Stimulated activated effector memory CD8-positive, alpha-beta T cell treated with anti-CD3 and anti-CD28 coated beads, Interleukin-12 subunit alpha, Interleukin-12 subunit beta, amount 100 ng/mL, for 72 hours (primary cell): ENCODE data around the gene FITM1.

Experiments
- ATAC-seq: fragments of 150-1000 bp; cut with Tn5 transposase; 2 replicates; pipeline ENCODE4 v1.10.0; 2021
- DNase-seq, 2 donors: peaks; one replicate each; pipeline ENCODE4 v3.0.0; 2021 to 2022; ENCODE audit warnings: low spot score in 2 of 2
- H3K27ac Mint-ChIP-seq: one replicate; pipeline ENCODE4 v1.8.0; 2022; ENCODE audit warnings: mild to moderate bottlenecking, mixed read lengths
- H3K36me3 Mint-ChIP-seq: one replicate; pipeline ENCODE4 v1.8.0; 2022; ENCODE audit warnings: mild to moderate bottlenecking, mixed read lengths
- H3K4me1 Mint-ChIP-seq: one replicate; pipeline ENCODE4 v1.8.0; 2022; ENCODE audit warnings: mixed read lengths
- H3K4me3 Mint-ChIP-seq: one replicate; pipeline ENCODE4 v1.8.0; 2022; ENCODE audit warnings: mild to moderate bottlenecking, mixed read lengths
- H3K9me3 Mint-ChIP-seq: one replicate; pipeline ENCODE4 v1.8.0; 2022; ENCODE audit warnings: mixed read lengths

The FITM1 gene, protein sequence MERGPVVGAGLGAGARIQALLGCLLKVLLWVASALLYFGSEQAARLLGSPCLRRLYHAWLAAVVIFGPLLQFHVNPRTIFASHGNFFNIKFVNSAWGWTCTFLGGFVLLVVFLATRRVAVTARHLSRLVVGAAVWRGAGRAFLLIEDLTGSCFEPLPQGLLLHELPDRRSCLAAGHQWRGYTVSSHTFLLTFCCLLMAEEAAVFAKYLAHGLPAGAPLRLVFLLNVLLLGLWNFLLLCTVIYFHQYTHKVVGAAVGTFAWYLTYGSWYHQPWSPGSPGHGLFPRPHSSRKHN

DNA sequence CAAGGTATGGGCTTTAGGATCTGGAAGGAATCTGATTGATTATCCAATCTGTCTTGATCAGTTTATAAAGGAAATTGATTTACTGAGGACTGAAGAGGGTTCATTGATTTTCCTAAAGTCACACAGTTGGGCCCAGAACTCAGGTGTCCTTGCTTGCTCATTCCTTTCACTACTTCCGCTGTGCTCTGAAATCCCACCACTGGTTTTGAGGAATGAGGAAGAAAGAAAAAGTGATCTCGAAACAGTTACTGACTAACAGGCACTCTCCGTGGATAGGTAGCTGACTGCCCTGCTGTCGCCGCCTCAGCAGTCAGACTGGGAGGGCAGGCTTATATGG, at the start of gene FITM1:
Gene FITM1 (plus strand): TSS at position 280 of the 337 bp plus-strand sequence. CDS start 905 bp downstream, outside the sequence.
- DNase-seq (no peak), ATAC-seq (no peak)
- no peaks in the 10 kb centered on the region for H3K36me3 Mint-ChIP-seq
- no peak within 1 kb of the TSS for H3K27ac Mint-ChIP-seq
- H3K4me1 Mint-ChIP-seq, result peaks cover 20% of the 10 kb centered on the region
- no peaks in the 10 kb centered on the region for H3K9me3 Mint-ChIP-seq
- no peak within 1 kb of the TSS for H3K4me3 Mint-ChIP-seq

DNA sequence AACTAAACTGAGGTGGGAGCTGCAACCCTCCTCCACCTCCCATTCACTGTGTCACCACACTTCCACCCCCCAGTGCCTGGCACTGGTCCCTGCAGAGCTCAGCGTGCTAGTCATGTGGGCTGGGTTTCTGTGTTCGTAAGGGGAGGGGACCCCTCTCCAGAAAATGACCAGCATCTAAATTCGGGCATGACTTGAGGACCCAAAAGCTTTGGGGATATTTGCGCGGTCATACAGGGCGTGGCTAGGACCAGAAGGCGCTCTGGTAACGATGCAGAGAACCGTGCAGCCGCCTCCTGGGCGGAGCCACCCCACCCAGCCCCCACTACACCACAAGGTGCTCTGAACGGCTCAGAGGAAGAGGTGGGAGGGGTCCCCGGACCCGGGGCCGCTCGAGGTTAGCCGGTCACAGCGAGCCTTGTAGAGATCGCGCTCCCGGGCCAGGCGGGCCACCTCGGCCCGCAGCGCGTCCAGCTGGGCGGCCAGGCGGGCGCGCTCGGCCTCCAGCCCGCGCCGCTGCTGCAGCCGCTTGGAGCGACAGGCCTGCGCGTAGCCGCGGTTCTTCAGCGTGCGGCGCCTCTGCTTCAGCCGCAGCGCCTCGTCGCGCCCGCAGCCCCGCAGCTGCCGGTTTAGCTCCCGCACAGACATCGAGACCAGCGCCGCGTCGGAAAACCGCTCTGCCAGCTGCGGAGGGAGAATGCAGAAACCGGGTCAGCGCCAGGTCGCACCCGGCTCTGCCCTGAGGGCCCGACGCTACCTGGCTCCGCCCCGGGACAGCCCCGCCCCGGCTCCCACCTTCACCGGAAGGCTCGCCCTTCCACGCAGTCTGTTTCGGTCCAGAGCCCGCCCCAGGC, 49.3 kb upstream of the FITM1 start:
- Mint-ChIP-seq H3K36me3 (peaks cover 11% of the 10 kb centered on the region), H3K9me3 (no peaks in the 10 kb centered on the region), H3K4me1 (peaks cover 29% of the 10 kb centered on the region), H3K4me3 (peak overlapping the region; percentile 78), H3K27ac (no peak overlapping the region)
- DNase-seq, result peak; percentile 53 to 88
- ATAC-seq, result peak; percentile 94

DNA sequence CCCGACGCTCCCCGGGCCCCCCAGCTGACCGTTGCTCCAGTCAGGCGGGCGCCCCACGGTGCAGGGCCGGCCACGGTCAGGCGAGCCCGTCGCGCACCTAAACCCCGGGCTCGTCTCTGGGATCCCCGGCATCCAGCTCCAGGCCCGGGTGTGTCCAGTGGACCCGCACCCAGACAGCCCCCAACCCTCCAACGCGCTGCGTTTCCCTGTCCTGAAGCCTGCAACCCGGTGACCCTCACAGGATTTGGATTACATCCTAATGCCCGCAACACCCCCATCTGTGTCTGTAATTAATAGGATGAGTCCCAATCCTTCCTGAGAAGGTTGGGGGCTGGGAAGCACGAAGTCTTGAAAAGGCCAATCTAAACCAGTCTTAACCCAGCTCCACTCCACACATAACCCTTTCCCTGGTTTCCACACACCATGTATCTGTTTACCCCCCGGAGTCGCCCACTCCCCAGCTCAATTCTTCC, 48.7 kb upstream of the FITM1 start:
- Mint-ChIP-seq H3K4me1 (peaks cover 23% of the 10 kb centered on the region), H3K36me3 (peaks cover 11% of the 10 kb centered on the region), H3K27ac (peak overlapping the region; percentile 59), H3K9me3 (no peaks in the 10 kb centered on the region), H3K4me3 (peak overlapping the region; percentile 78)
- DNase-seq, result no peak
- no peak for ATAC-seq

DNA sequence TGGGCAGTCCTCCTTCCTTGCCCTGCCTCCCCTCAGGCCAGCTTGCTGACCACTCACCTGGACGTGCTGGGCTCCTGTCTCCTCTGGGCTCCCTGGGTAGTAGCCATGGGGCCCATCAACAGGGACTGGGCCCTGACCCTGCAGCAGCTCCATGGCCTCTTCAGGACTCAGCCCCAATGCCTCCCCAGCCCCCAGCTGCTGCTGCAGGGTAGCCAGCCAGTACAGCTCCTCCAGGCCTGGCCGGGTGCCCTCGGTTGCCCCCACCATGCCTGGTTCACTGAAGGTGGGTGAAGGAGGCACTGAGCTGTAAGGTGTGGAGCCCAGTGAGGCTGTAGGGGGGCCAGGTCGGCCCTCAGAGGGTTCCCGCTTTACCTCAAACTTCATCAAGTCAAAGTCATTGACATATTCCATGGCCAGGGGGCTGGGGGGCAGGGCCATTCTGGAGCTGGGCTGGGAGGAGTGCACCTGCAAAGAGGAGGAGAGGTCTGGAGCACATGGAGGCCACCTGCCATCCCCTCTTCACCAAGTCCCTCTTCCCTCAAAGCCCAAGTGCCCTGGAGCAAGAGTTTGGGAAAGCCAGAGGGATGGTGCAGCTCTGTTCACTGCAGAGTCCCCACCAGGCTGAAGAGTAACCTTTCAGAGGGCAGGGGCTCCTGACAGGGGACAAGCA, 47.9 kb upstream of the FITM1 start:
- H3K4me1 Mint-ChIP-seq, result peaks cover 23% of the 10 kb centered on the region
- peak overlapping the region; percentile 59 for H3K27ac Mint-ChIP-seq
- H3K9me3 Mint-ChIP-seq, result no peaks in the 10 kb centered on the region
- DNase-seq (no peak), ATAC-seq (no peak)
- peak overlapping the region; percentile 78 for H3K4me3 Mint-ChIP-seq
- peaks cover 11% of the 10 kb centered on the region for H3K36me3 Mint-ChIP-seq

DNA sequence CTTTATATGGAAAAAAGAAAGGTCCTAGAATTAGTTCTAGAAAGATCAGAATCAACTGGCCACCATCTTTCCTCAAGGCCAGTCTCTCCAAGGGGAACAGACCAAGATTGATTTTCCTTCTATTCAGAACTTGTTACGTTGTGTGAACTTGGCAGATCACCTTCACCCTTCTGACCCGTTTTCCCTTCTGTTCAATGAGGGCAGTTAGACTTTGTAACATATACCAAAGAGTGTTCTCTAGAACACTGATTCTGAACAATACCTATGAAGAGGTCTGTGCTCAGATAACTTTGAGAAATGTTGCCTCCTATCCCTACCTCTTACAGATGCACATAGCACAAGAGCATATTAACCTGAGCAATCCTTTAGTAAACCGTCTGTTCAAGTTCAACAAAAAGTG, 47.0 kb upstream of the FITM1 start:
- Mint-ChIP-seq H3K9me3 (no peaks in the 10 kb centered on the region), H3K4me3 (no peak overlapping the region), H3K36me3 (peaks cover 11% of the 10 kb centered on the region), H3K27ac (no peak overlapping the region), H3K4me1 (peaks cover 23% of the 10 kb centered on the region)
- no peak for DNase-seq
- no peak for ATAC-seq

DNA sequence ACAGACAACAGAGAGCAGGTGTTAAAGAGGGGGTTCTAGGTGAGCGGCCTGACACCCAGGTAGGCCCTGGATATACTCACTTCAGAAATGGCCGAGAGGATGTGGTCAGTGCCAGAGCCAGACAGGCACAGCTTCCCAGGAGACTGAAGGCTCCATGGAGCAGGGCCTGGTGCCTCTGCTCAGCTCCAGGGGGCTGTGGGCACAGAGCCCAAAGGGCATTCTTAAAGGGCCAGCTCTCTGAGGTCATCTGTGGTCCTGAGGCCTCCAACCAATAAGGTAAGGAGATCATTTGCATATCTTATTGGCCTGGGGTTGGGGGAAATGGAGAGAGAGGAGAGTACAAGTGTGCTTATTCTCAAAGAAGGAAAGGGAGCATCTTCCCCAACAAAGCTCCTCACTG, 46.0 kb upstream of the FITM1 start:
- H3K27ac Mint-ChIP-seq, result no peak overlapping the region
- H3K4me1 Mint-ChIP-seq, result peaks cover 23% of the 10 kb centered on the region
- H3K4me3 Mint-ChIP-seq, result no peak overlapping the region
- no peaks in the 10 kb centered on the region for H3K9me3 Mint-ChIP-seq
- DNase-seq, result no peak
- H3K36me3 Mint-ChIP-seq, result peaks cover 8% of the 10 kb centered on the region
- no peak for ATAC-seq

DNA sequence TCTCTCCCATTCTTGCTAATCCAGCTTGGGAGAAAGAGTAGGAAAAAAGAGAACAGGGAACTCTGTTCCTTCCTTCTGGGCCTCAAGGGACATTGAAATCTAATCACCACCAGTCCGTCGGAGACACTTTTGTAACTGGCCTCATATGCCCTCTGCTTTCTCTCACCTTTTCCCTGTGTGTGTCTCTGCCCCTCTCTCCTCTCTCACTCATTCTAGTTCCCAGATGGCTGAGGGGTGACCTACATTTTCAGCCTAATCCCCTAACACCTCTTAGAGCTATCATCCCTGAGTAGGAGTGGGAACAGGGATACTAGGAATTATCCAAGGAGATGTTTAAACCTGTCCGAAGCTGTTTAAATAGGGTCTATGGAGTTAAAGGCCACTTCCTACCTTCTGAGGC, 45.2 kb upstream of the FITM1 start:
- Mint-ChIP-seq H3K4me3 (no peak overlapping the region), H3K27ac (no peak overlapping the region), H3K9me3 (no peaks in the 10 kb centered on the region), H3K36me3 (peaks cover 6% of the 10 kb centered on the region), H3K4me1 (peaks cover 17% of the 10 kb centered on the region)
- DNase-seq, result no peak
- ATAC-seq, result no peak

DNA sequence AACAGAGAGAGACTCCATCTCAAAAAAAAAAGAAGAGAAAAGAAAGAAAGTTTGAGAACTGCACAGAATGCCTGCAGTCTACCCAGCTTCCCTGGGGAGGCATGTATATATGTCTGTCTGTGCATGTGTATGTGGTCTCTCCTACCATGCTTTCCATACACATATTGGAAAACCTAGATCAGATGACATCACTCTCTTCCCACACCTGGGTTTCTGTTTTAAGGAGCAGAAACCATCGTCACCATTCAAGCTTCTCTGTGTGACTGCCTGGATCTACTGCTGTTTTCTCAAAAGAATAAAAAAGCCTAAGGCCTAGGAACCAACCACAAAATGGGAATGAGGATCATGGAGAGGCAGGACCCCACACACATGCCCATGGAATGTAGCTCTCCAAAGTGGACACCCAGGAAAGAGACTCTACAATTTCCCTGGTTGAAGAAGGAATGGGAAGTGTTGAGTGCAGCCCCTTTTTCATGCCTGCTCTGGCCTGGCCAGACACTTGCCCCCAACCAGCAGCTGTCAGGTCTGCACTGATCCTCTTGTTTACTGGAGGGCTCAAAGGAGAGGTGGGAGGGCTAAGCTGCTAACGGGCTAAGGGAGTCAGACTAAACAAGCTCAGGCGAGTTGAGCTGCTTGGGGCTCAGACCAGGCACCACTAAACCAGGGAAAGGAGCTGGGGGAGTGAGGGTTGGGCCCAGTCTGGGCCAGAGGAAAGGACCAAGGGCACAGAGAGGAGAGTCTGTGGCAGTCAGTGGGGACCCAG, 44.1 kb upstream of the FITM1 start:
- no peak for DNase-seq
- Mint-ChIP-seq H3K4me3 (no peak overlapping the region), H3K36me3 (peaks cover 6% of the 10 kb centered on the region), H3K9me3 (no peaks in the 10 kb centered on the region), H3K27ac (peak overlapping the region; percentile 0), H3K4me1 (peaks cover 15% of the 10 kb centered on the region)
- no peak for ATAC-seq

DNA sequence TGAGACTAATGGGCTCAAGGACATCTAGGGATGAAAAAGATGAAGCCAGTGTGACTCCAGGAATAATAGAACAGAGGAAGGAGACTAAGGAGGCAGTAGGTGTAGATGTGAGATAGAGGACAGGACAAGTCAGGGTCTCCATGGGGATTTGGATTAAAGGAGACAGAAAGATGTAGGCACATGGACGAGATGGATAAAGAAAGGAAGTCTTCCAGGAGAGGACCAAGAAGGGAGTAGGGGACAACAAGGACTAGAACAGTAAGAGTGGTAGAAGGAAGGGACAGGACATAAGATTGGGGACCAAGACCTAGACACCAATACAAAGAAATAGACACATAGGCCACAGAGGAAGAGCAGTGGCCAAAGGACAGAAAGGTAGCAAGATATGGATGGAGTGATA, 43.5 kb upstream of the FITM1 start:
- no peak for DNase-seq
- peaks cover 4% of the 10 kb centered on the region for H3K36me3 Mint-ChIP-seq
- no peak for ATAC-seq
- no peak overlapping the region for H3K4me3 Mint-ChIP-seq
- no peaks in the 10 kb centered on the region for H3K9me3 Mint-ChIP-seq
- peak overlapping the region; percentile 0 for H3K27ac Mint-ChIP-seq
- H3K4me1 Mint-ChIP-seq, result peaks cover 11% of the 10 kb centered on the region

DNA sequence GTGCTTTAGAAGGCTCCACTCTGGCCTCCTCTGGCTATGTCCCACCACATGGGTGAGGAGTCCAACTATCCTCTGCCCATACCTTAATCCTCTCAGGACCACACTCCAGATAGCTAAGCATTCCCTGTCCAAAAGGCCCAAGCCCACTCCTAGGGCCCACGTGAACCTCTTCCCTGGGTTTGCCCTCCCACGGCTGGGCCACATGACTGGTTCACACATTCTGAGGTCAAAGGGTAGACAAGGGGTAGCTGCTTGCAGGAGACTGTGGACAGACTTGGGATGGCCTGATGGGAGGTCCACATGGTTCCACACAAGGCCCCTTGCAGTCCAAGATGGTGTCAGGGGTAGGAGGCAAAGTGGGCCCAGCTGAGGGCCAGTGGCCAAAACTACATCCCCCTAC, 42.4 kb upstream of the FITM1 start:
- no peak for DNase-seq
- H3K4me3 Mint-ChIP-seq, result no peak overlapping the region
- ATAC-seq, result no peak
- no peaks in the 10 kb centered on the region for H3K9me3 Mint-ChIP-seq
- H3K36me3 Mint-ChIP-seq, result no peaks in the 10 kb centered on the region
- H3K4me1 Mint-ChIP-seq, result peaks cover 9% of the 10 kb centered on the region
- H3K27ac Mint-ChIP-seq, result no peak overlapping the region

DNA sequence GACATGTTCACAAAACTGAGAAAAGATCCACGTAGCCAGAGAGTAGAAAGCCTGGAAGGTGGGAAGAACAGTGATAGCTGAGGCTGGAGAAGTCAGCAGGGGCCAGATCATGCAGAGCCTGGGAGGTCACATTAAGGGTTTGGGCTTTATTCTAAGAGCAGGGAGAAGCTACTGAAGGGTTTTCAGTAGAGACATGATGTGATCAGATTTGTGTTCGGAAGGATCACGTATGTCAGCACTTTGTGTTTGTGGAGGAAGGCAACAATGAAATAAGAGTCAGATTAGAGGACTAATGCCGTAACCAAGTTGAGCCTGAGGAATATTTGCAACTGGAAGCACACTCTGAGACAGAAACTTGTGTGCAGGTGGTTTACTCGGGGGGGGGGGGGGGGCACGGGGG, 40.6 kb upstream of the FITM1 start:
- Mint-ChIP-seq H3K4me3 (no peak overlapping the region), H3K36me3 (peaks cover 7% of the 10 kb centered on the region), H3K9me3 (no peaks in the 10 kb centered on the region), H3K4me1 (peaks cover 19% of the 10 kb centered on the region), H3K27ac (peak overlapping the region; percentile 6)
- ATAC-seq, result no peak
- no peak for DNase-seq

DNA sequence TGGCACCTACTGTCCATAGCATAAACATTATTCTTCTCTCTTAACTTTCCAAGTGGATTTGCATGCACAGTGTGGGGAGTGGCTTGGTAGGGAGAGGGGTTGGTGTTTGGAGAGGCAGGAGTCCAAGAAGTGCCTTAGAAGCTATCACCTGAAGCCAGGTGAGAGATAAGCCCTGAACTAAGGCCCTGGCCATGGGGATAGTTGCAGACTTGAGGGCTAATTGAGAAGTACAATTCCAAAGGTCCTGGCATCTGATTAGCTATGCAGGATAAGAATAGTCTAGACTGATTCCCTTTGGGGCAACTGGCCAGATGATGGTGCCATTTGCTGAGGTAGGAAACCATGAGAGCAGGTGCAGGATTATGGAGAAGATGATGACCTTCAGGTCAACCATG, 38.4 kb upstream of the FITM1 start:
- no peaks in the 10 kb centered on the region for H3K9me3 Mint-ChIP-seq
- DNase-seq (no peak), ATAC-seq (no peak)
- H3K36me3 Mint-ChIP-seq, result peaks cover 29% of the 10 kb centered on the region
- H3K4me1 Mint-ChIP-seq, result peaks cover 39% of the 10 kb centered on the region
- no peak overlapping the region for H3K27ac Mint-ChIP-seq
- H3K4me3 Mint-ChIP-seq, result peak overlapping the region; percentile 95

DNA sequence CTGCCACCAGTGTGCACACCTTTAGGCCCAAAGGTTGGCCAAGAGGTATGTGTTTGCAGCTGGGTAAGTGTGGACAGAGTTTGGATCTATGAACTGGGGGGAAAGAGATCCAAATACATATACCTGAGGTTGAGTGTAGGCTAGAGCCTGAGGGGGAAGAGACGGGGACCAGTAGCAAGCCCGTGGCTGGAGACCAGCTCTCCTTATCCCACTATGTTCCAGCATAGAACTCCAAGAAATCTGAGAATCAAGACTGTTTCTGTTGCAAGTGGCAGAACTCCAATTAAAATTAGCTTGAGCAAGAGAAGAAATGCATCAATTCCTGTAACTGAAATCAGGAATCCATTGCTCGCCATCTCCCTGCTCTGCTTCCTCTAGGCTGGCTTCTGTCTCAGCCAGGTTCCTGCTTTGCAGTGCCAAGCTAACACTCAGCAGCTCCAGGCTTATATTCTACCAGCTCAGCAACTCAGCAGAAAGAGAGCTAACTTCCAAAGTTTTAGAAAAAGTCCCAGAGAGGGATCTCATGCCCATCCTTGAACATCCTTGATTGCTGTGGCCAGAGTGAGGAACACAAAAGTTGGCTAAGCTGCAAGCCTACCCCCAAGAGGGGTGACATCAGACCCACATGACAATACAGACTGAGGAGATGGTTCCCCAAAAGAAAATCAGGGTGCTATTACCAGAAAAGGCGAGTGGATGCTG, 37.8 kb upstream of the FITM1 start:
- peaks cover 39% of the 10 kb centered on the region for H3K4me1 Mint-ChIP-seq
- H3K4me3 Mint-ChIP-seq, result peak overlapping the region; percentile 95
- H3K9me3 Mint-ChIP-seq, result no peaks in the 10 kb centered on the region
- H3K27ac Mint-ChIP-seq, result peak overlapping the region; percentile 98
- peaks cover 35% of the 10 kb centered on the region for H3K36me3 Mint-ChIP-seq
- DNase-seq (no peak), ATAC-seq (no peak)

DNA sequence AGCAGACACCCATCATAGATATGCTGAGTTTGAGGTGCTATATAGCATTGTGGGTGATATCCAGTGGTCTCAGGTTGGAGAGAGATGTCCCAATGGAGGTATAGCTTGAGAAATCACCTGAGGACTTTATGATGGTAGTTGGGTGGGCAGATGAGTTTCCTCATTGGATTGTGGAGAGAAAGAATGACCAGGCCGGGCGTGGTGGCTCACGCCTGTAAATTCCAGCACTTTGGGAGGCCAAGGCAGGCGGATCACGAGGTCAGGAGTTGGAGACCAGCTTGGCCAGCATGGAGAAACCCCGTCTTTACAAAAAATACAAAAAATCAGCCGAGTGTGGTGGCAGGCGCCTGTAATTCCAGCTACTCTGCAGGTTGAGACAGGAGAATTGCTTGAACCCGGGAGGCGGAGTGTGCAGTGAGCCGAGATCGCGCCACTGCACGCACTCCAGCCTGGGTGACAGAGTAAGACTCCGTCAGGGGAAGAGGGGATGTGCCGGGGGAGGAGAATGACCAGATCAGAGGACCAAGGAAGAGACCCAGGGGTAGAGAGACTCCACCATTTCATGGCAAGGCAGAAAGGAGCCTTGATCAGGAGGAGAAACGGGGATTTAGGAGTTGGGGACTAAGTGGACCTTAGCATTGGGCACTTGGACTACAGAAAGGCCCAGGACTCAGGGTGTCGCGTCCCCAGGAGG, 37.1 kb upstream of the FITM1 start:
- Mint-ChIP-seq H3K9me3 (no peaks in the 10 kb centered on the region), H3K27ac (peak overlapping the region; percentile 98), H3K4me1 (peaks cover 39% of the 10 kb centered on the region), H3K36me3 (peaks cover 42% of the 10 kb centered on the region), H3K4me3 (peak overlapping the region; percentile 95)
- ATAC-seq, result no peak
- DNase-seq, result no peak
